Calu3 (cell line): ENCODE results near the gene CDK14. TPM values are rescaled to one million over a fixed set of nuclear protein-coding genes. Genes with fewer than 3 reads are reported as not detected.

Source experiments
- BruUV-seq: library from RNA; stranded (reverse); fragments of 400-500 nt; replicated peaks from 2 replicates; lab custom pipeline; 2021; lab: Mats Ljungman, UMichigan
- CTCF ChIA-PET: fragments of 300-600 bp; sonication (Branson Sonifier 250); formaldehyde crosslinking; loops from one replicate; lab custom pipeline; 2022; ENCODE audit warnings: antibody characterized with exemption; lab: Charles Lee
- DNase-seq: peaks from one replicate; pipeline ENCODE4 v3.0.0; 2022
- H3K27ac Mint-ChIP-seq: one replicate; pipeline ENCODE4 v1.8.0; 2022; ENCODE audit warnings: mixed read lengths; ENCODE audit not compliant: unreplicated experiment
- H3K27me3 Mint-ChIP-seq: one replicate; pipeline ENCODE4 v1.8.0; 2022; ENCODE audit warnings: mixed read lengths; ENCODE audit not compliant: unreplicated experiment
- H3K36me3 Mint-ChIP-seq: one replicate; pipeline ENCODE4 v1.8.0; 2022; ENCODE audit warnings: mild to moderate bottlenecking, moderate library complexity, mixed read lengths; ENCODE audit not compliant: insufficient read depth, unreplicated experiment
- H3K4me1 Mint-ChIP-seq: one replicate; pipeline ENCODE4 v1.8.0; 2022; ENCODE audit warnings: mild to moderate bottlenecking, low read depth, mixed read lengths; ENCODE audit not compliant: unreplicated experiment
- H3K4me3 Mint-ChIP-seq: one replicate; pipeline ENCODE4 v1.8.0; 2022; ENCODE audit warnings: mild to moderate bottlenecking, low read depth, moderate library complexity, mixed read lengths; ENCODE audit not compliant: unreplicated experiment
- H3K9me3 Mint-ChIP-seq: one replicate; pipeline ENCODE4 v1.8.0; 2022; ENCODE audit warnings: low read depth, mixed read lengths; ENCODE audit not compliant: unreplicated experiment
- CTCF ChIP-seq: fragments of 200-600 bp; IDR thresholded peaks from one replicate; pipeline ENCODE4 v1.8.0; 2022; ENCODE audit warnings: antibody characterized with exemption; ENCODE audit not compliant: unreplicated experiment
- intact Hi-C: fragments of 100-400 bp; cut with micrococcal nuclease; formaldehyde crosslinking; loops from one replicate; pipeline ENCODE4 v1.10.0; 2022; ENCODE audit not compliant: unreplicated experiment
- total RNA-seq: library from RNA; stranded (reverse); gene quantifications from 2 replicates; pipeline ENCODE4 v1.2.3, GENCODE V29; 2022

CDK14 gene
- total RNA-seq, 1 experiment from 2014 or later, result 29.4 TPM

GRCh38 chr7:90771281-90771680, 175.2 kb downstream of the CDK14 start:
- Mint-ChIP-seq H3K9me3 (peaks cover 7% of the 10 kb centered on the region), H3K27me3 (no peaks in the 10 kb centered on the region), H3K4me1 (peaks cover 21% of the 10 kb centered on the region), H3K36me3 (peaks cover 8% of the 10 kb centered on the region), H3K4me3 (no peak overlapping the region), H3K27ac (no peak overlapping the region)
- no peak for TF ChIP-seq CTCF
- BruUV-seq, result no TSS peak
- DNase-seq, result no peak
- intact Hi-C loops, result no loop called here
- CTCF ChIA-PET, result interaction anchor here (0.6 kb wide), 1 partner anchor 16 kb away, joined by 6 read pairs; no protein-coding TSS in a partner anchor

- Mint-ChIP-seq H3K36me3 (no peaks in the 10 kb centered on the region), H3K4me3 (no peak overlapping the region), H3K9me3 (peaks cover 7% of the 10 kb centered on the region), H3K27ac (no peak overlapping the region), H3K27me3 (no peaks in the 10 kb centered on the region), H3K4me1 (peaks cover 9% of the 10 kb centered on the region)
- DNase-seq, result no peak
- BruUV-seq, result no TSS peak
- CTCF ChIA-PET, result no interaction called here
- TF ChIP-seq CTCF, result no peak
- intact Hi-C loops, result no loop called here
These were observed 176.3 kb downstream of the CDK14 start for GRCh38 chr7:90772410-90772809.

- H3K9me3 Mint-ChIP-seq, result peaks cover 7% of the 10 kb centered on the region
- CTCF ChIA-PET, result no interaction called here
These were observed 177.1 kb downstream of the CDK14 start for GRCh38 chr7:90773269-90773668.

GRCh38 chr7:90774706-90775105, 178.6 kb downstream of the CDK14 start:
- Mint-ChIP-seq H3K27me3 (no peaks in the 10 kb centered on the region), H3K36me3 (no peaks in the 10 kb centered on the region), H3K27ac (no peak overlapping the region), H3K4me1 (no peaks in the 10 kb centered on the region), H3K9me3 (peaks cover 7% of the 10 kb centered on the region), H3K4me3 (no peak overlapping the region)
- CTCF ChIA-PET, result interaction anchor here (0.7 kb wide), 1 partner anchor 19 kb away, joined by 3 read pairs; no protein-coding TSS in a partner anchor
- no TSS peak for BruUV-seq
- intact Hi-C loops, result no loop called here
- no peak for TF ChIP-seq CTCF
- no peak for DNase-seq

More at GRCh38 chr7:90773269-90773668, 177.1 kb downstream of the CDK14 start:
- no peak for DNase-seq
- H3K4me3 Mint-ChIP-seq, result no peak overlapping the region
- H3K4me1 Mint-ChIP-seq, result peaks cover under 1% of the 10 kb centered on the region
- no TSS peak for BruUV-seq
- TF ChIP-seq CTCF, result no peak
- H3K36me3 Mint-ChIP-seq, result no peaks in the 10 kb centered on the region
- H3K27ac Mint-ChIP-seq, result no peak overlapping the region
- H3K27me3 Mint-ChIP-seq, result no peaks in the 10 kb centered on the region
- intact Hi-C loops, result no loop called here
